Measurements from ENCODE around the gene WWC2. TPM values are rescaled to one million over a fixed set of nuclear protein-coding genes. Genes with fewer than 3 reads are reported as not detected.

WWC2 gene
- total RNA-seq, 1 experiment from 2014 or later: 39.1 TPM

GRCh38 chr4:183201331-183201730, 102.3 kb downstream of the WWC2 start (continued):
- no peak for TF ChIP-seq POLR2AphosphoS5 (IDR thresholded peaks at IDR 0.05; ENCODE audit: low read depth, low read length)

- H3K79me2 ChIP-seq (ENCODE audit: insufficient read depth, low read length): peaks cover 35% of the 10 kb centered on the region
- no peak for TF ChIP-seq TCF7L2 (IDR thresholded peaks at IDR 0.05; ENCODE audit: borderline replicate concordance, extremely low read depth, insufficient read depth, insufficient read length)
- TF ChIP-seq CTCF (IDR thresholded peaks at IDR 0.05 in 2 of 3, conservative IDR thresholded peaks at IDR 0.05 in 1 of 3; ENCODE audit: borderline replicate concordance in 1 of 3, insufficient read depth in 1 of 3, low read depth in 2 of 3, low read length in 2 of 3): no peak
- no peak for TF ChIP-seq JUND (IDR thresholded peaks at IDR 0.05)
- no peak for TF ChIP-seq MAX (IDR thresholded peaks at IDR 0.05)
- no peak for TF ChIP-seq CBX3 (IDR thresholded peaks at IDR 0.05; ENCODE audit: low read depth)
- TF ChIP-seq ZBTB33 (IDR thresholded peaks at IDR 0.05; ENCODE audit: extremely low read depth, insufficient replicate concordance, low read length): no peak
- no peak for TF ChIP-seq FOSL1 (IDR thresholded peaks at IDR 0.05; ENCODE audit: low read depth)
- TF ChIP-seq SRF (IDR thresholded peaks at IDR 0.05; ENCODE audit: low read depth): no peak
- TF ChIP-seq SIN3A (IDR thresholded peaks at IDR 0.05; ENCODE audit: low read depth): no peak
- TF ChIP-seq EZH2phosphoT487 (IDR thresholded peaks at IDR 0.05; ENCODE audit: borderline replicate concordance): no peak
- TF ChIP-seq POLR2AphosphoS5 (IDR thresholded peaks at IDR 0.05; ENCODE audit: low read depth, low read length): no peak
- TF ChIP-seq ZFX (IDR thresholded peaks at IDR 0.05): no peak
- no peak for TF ChIP-seq REST (IDR thresholded peaks at IDR 0.05; ENCODE audit: low read depth)
- TF ChIP-seq YY1 (IDR thresholded peaks at IDR 0.05; ENCODE audit: extremely low read depth, insufficient replicate concordance, low read depth, low read length): no peak
- peaks cover 10 to 19% of the 10 kb centered on the region in 2 experiments; a peak in 3 of 4 replicates for H3K4me1 ChIP-seq (ENCODE audit: control insufficient read depth in 1 of 2, insufficient read depth in 2 of 2, low read length in 2 of 2)
- no peak overlapping the region for H3K4me3 ChIP-seq (replicated peaks in 1 of 2; ENCODE audit: low read depth in 1 of 2, low read length in 2 of 2)
- no peak overlapping the region for H2AFZ ChIP-seq (ENCODE audit: low read depth, low read length, poor library complexity, severe bottlenecking)
- CTCF ChIA-PET: no interaction called here
- no peaks in the 10 kb centered on the region for H3K9me3 ChIP-seq (ENCODE audit: control insufficient read depth in 1 of 2, insufficient read depth in 1 of 2, low read depth in 1 of 2, low read length in 2 of 2)
- ATAC-seq (no peak), DNase-seq (ENCODE audit: low read depth, low spot score) (no peak)
- H3K36me3 ChIP-seq (ENCODE audit: control insufficient read depth in 1 of 2, insufficient read depth in 2 of 2, low read length in 2 of 2): no peaks in the 10 kb centered on the region
- intact Hi-C loops (cut with micrococcal nuclease): no loop called here
- RAD21 ChIA-PET (ENCODE audit: low non-redundant PET in 1 of 2, low total read pairs in 2 of 2, uncharacterized antibody in 2 of 2, unreplicated experiment in 2 of 2): no interaction called here
- no peaks in the 10 kb centered on the region for H3K27me3 ChIP-seq (ENCODE audit: insufficient read depth, low read length)
- POLR2A ChIA-PET: no interaction called here
- H3K9ac ChIP-seq (ENCODE audit: low read length): no peak overlapping the region
- H3K4me2 ChIP-seq (ENCODE audit: low read length): no peak overlapping the region
- no peak overlapping the region for H3K27ac ChIP-seq (ENCODE audit: low read depth, low read length)
- no TSS peak for BruUV-seq (replicated peaks)
- no peaks in the 10 kb centered on the region for H3K9me2 ChIP-seq (ENCODE audit: insufficient read depth)
- no peaks in the 10 kb centered on the region for H4K20me1 ChIP-seq (ENCODE audit: insufficient read depth)
These were observed 103.5 kb downstream of the WWC2 start for GRCh38 chr4:183202523-183202922.
